HL-60 (cell line): Measurements from ENCODE around the gene HHAT.

Source experiments
- DNase-seq, 2 experiments: peaks; one replicate each; pipeline ENCODE4 v3.0.0-alpha.2; 2010 to 2020; ENCODE audit warnings: low read depth in 1 of 2, low spot score in 1 of 2
- H3K27ac ChIP-seq: fragments of 250-450 bp; sonication (Bioruptor Pico); replicated peaks from 2 replicates; pipeline ENCODE4 v1.5.1; 2020; ENCODE audit warnings: mild to moderate bottlenecking, moderate library complexity
- H3K27me3 ChIP-seq: fragments of 250-450 bp; sonication (Bioruptor Pico); 2 replicates; pipeline ENCODE4 v1.5.1; 2021; ENCODE audit warnings: mild to moderate bottlenecking, moderate library complexity; ENCODE audit not compliant: insufficient read depth, poor library complexity, severe bottlenecking
- H3K4me3 ChIP-seq: replicated peaks from 2 replicates; pipeline ENCODE4 v1.5.1; 2011; ENCODE audit warnings: mild to moderate bottlenecking, control low read depth, low read length; ENCODE audit not compliant: insufficient read depth
- CTCF ChIP-seq: IDR thresholded peaks from one replicate; pipeline ENCODE4 v1.5.1; 2011; ENCODE audit warnings: low read length, control low read depth, inconsistent platforms; ENCODE audit not compliant: insufficient read depth
- GABPA ChIP-seq: IDR thresholded peaks from 2 replicates; pipeline ENCODE4 v1.6.1; 2012; ENCODE audit warnings: low read depth
- POLR2AphosphoS5 ChIP-seq: IDR thresholded peaks from 2 replicates; pipeline ENCODE4 v1.6.1; 2012; ENCODE audit warnings: low read depth
- SPI1 ChIP-seq: IDR thresholded peaks from 2 replicates; pipeline ENCODE4 v1.6.1; 2012; ENCODE audit warnings: low read depth, mild to moderate bottlenecking, borderline replicate concordance
- TF ChIP-seq, protein P1 (sequence below): IDR thresholded peaks from 2 replicates; pipeline ENCODE4 v1.6.1; 2012; ENCODE audit warnings: low read depth; ENCODE audit not compliant: insufficient replicate concordance

The HHAT gene

DNA sequence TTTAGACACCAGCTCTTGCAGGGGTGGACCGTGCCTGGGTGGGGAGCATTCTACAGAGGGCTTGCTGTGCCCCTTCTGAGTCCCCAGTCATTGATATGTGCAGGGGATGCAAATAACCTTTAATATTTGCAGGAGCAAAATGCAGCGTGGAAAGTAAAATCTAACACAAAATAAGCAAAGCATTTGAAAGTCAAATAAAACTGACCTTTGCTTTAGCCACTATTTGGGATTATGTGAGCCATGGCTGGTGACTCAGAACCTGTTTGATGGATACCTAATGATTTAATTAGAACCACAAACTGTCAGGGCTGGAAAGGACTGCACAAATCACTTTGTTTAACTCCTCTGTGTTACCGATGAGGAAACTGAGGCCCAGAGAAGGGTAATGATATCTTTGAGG is 377.5 kb downstream of the HHAT start:
- DNase-seq: no peak
- TF ChIP-seq POLR2AphosphoS5 (no peak), SPI1 (no peak), GABPA (no peak), CTCF (no peak)
- TF ChIP-seq, protein P1, sequence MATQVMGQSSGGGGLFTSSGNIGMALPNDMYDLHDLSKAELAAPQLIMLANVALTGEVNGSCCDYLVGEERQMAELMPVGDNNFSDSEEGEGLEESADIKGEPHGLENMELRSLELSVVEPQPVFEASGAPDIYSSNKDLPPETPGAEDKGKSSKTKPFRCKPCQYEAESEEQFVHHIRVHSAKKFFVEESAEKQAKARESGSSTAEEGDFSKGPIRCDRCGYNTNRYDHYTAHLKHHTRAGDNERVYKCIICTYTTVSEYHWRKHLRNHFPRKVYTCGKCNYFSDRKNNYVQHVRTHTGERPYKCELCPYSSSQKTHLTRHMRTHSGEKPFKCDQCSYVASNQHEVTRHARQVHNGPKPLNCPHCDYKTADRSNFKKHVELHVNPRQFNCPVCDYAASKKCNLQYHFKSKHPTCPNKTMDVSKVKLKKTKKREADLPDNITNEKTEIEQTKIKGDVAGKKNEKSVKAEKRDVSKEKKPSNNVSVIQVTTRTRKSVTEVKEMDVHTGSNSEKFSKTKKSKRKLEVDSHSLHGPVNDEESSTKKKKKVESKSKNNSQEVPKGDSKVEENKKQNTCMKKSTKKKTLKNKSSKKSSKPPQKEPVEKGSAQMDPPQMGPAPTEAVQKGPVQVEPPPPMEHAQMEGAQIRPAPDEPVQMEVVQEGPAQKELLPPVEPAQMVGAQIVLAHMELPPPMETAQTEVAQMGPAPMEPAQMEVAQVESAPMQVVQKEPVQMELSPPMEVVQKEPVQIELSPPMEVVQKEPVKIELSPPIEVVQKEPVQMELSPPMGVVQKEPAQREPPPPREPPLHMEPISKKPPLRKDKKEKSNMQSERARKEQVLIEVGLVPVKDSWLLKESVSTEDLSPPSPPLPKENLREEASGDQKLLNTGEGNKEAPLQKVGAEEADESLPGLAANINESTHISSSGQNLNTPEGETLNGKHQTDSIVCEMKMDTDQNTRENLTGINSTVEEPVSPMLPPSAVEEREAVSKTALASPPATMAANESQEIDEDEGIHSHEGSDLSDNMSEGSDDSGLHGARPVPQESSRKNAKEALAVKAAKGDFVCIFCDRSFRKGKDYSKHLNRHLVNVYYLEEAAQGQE: no peak
- Histone ChIP-seq H3K27me3 (no peaks in the 10 kb centered on the region), H3K27ac (no peak overlapping the region), H3K4me3 (no peak overlapping the region)

DNA sequence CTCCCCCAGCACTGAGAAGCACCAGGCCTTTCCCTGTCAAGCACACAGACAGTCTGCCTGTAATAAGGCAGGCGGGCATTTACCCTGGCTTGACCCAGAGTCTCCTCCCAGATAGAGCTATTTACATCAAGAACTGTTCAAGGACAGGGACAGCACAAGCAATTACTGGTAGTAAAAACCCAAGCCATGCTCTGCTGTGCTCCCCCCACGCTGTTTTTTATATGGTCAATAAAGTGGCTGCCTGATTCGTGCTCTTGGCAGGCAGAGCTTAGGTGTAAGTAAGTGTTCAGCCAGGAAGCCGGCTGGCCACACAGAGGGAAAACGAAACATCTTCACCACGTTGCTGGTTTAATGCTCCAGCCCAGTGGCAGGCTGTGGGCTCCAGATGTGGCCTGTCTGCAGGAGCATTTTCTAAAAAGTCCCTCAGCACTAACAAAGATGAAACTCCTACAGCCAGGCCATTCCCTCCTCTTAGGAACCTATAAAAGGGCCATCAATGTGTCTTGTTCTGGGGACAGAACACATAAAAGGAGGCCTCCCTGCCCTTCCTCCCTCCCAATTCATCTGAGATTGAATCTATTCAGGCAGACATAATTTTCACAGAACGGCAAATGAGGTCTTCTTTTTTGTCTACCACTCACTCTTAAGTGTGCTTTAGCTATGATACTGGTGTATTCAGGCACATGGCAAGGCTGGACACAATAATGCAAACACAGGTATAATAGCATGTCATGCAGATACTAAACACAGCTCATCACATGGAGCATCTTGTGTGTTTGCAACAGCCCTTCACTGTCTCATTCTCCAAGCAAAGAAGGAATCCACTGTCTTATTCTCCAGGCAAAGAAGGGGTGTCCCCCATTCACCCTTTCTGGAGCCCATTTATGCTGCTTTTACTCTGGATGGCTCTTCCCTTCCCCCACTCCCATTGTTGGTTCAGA is 378.9 kb downstream of the HHAT start:
- TF ChIP-seq, protein P1: no peak
- TF ChIP-seq SPI1: no peak
- TF ChIP-seq POLR2AphosphoS5: no peak
- no peak for TF ChIP-seq GABPA
- no peak for TF ChIP-seq CTCF
- H3K27ac ChIP-seq: no peak overlapping the region
- no peak overlapping the region for H3K4me3 ChIP-seq
- DNase-seq: no peak
- H3K27me3 ChIP-seq: no peaks in the 10 kb centered on the region

GRCh38 chr1:210709701-210710100 is 381.0 kb downstream of the HHAT start:
- no peak for TF ChIP-seq CTCF
- no peak for TF ChIP-seq POLR2AphosphoS5
- TF ChIP-seq, protein P1: no peak
- TF ChIP-seq SPI1: no peak
- TF ChIP-seq GABPA: no peak
- DNase-seq: no peak
- Histone ChIP-seq H3K27me3 (no peaks in the 10 kb centered on the region), H3K4me3 (no peak overlapping the region), H3K27ac (no peak overlapping the region)
